SU-DHL-6 (cell line): ENCODE measurements around the gene LIN54.

Source experiments
- H2AFZ ChIP-seq: fragments of 200-600 bp; sonication (generic); 2 replicates; pipeline ENCODE4 v1.6.1; 2014; ENCODE audit warnings: low read depth, mild to moderate bottlenecking, moderate library complexity, mixed read lengths, antibody characterized with exemption, low read length; ENCODE audit not compliant: severe bottlenecking
- H3F3A ChIP-seq: fragments of 200-600 bp; shearing (Covaris generic); 2 replicates; pipeline ENCODE4 v1.6.0; 2016; ENCODE audit warnings: antibody characterized with exemption, mild to moderate bottlenecking; ENCODE audit not compliant: insufficient read depth
- H3K27ac ChIP-seq: fragments of 200-600 bp; sonication (generic); 2 replicates; pipeline ENCODE4 v1.5.1; 2016; ENCODE audit warnings: low read depth, mild to moderate bottlenecking, low read length, moderate library complexity, mixed read lengths
- H3K27me3 ChIP-seq: fragments of 200-600 bp; sonication (generic), shearing (Covaris generic); 2 replicates; pipeline ENCODE4 v1.6.0; 2014; ENCODE audit warnings: mild to moderate bottlenecking, low read length
- H3K36me3 ChIP-seq: fragments of 200-600 bp; sonication (generic); 2 replicates; pipeline ENCODE4 v1.6.1; 2014; ENCODE audit warnings: mild to moderate bottlenecking, low read length, mixed read lengths
- H3K4me2 ChIP-seq: fragments of 300-600, 200-600 bp; shearing (Covaris generic), sonication (generic); 2 replicates; pipeline ENCODE4 v1.6.0; 2014; ENCODE audit warnings: low read length, low read depth, mild to moderate bottlenecking; ENCODE audit not compliant: poor library complexity, severe bottlenecking
- H3K4me3 ChIP-seq: fragments of 200-600 bp; sonication (generic); 2 replicates; pipeline ENCODE4 v1.5.1; 2014; ENCODE audit warnings: antibody characterized with exemption, low read length, mild to moderate bottlenecking, mixed read lengths; ENCODE audit not compliant: insufficient read depth, poor library complexity, severe bottlenecking
- H3K79me2 ChIP-seq: fragments of 200-600 bp; sonication (generic); 2 replicates; pipeline ENCODE4 v1.6.1; 2014; ENCODE audit warnings: mild to moderate bottlenecking, low read length, moderate library complexity; ENCODE audit not compliant: insufficient read depth
- H3K9ac ChIP-seq: fragments of 200-600 bp; sonication (generic); 2 replicates; pipeline ENCODE4 v1.7.0; 2014; ENCODE audit warnings: mild to moderate bottlenecking, low read length
- H3K9me2 ChIP-seq: fragments of 200-600 bp; sonication (generic); replicated peaks from 2 replicates; pipeline ENCODE4 v1.6.1; 2014; ENCODE audit warnings: low read length; ENCODE audit not compliant: insufficient read depth
- H3K9me3 ChIP-seq: fragments of 200-600 bp; sonication (generic); 2 replicates; pipeline ENCODE4 v1.6.1; 2014; ENCODE audit warnings: low read length, mixed read lengths; ENCODE audit not compliant: insufficient read depth
- H4K20me1 ChIP-seq: fragments of 200-600 bp; sonication (generic); 2 replicates; pipeline ENCODE4 v1.6.1; 2014; ENCODE audit warnings: low read depth, mild to moderate bottlenecking, antibody characterized with exemption, low read length, moderate library complexity, mixed read lengths
- EZH2phosphoT487 ChIP-seq: fragments of 200-600 bp; sonication (generic), shearing (Covaris generic); conservative IDR thresholded peaks from 2 replicates; pipeline ENCODE4 v1.6.1; 2018; ENCODE audit warnings: mild to moderate bottlenecking, antibody characterized with exemption, low read length, moderate library complexity, mixed read lengths
- TF ChIP-seq, protein P1 (sequence below): fragments of 200-600 bp; sonication (generic); IDR thresholded peaks from one replicate; pipeline ENCODE4 v1.5.1; 2017; ENCODE audit warnings: antibody characterized with exemption, mild to moderate bottlenecking, low read length, moderate library complexity; ENCODE audit not compliant: insufficient read depth, poor library complexity, severe bottlenecking

LIN54 gene

DNA sequence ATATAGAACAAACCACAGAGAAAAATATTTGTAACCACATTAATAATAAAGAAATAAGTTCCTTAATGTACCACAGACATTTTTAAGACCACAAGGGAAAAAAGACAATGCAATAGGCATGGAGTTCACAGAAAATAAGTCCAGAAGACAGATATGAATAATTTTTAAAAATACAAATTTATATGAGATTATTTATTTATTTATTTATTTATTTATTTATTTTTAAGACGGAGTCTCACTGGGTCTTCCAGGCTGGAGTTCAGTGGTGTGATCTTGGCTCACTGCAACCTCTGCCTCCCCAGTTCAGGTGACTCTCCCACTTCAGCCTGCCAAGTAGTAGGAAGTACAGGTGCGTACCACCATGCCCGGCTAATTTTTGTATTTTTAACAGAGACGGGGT is 56.4 kb downstream of the LIN54 start:
- TF ChIP-seq, protein P1, sequence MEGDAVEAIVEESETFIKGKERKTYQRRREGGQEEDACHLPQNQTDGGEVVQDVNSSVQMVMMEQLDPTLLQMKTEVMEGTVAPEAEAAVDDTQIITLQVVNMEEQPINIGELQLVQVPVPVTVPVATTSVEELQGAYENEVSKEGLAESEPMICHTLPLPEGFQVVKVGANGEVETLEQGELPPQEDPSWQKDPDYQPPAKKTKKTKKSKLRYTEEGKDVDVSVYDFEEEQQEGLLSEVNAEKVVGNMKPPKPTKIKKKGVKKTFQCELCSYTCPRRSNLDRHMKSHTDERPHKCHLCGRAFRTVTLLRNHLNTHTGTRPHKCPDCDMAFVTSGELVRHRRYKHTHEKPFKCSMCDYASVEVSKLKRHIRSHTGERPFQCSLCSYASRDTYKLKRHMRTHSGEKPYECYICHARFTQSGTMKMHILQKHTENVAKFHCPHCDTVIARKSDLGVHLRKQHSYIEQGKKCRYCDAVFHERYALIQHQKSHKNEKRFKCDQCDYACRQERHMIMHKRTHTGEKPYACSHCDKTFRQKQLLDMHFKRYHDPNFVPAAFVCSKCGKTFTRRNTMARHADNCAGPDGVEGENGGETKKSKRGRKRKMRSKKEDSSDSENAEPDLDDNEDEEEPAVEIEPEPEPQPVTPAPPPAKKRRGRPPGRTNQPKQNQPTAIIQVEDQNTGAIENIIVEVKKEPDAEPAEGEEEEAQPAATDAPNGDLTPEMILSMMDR, result no peak
- TF ChIP-seq EZH2phosphoT487, result no peak
- no peaks in the 10 kb centered on the region for H3K27me3 ChIP-seq
- no peaks in the 10 kb centered on the region for H3K9me3 ChIP-seq
- no peaks in the 10 kb centered on the region for H4K20me1 ChIP-seq
- H3K4me2 ChIP-seq, result no peak overlapping the region
- H3K36me3 ChIP-seq, result no peaks in the 10 kb centered on the region
- no peaks in the 10 kb centered on the region for H3F3A ChIP-seq
- H3K4me3 ChIP-seq, result no peak overlapping the region
- no peak overlapping the region for H3K9ac ChIP-seq
- no peaks in the 10 kb centered on the region for H3K9me2 ChIP-seq
- no peak overlapping the region for H3K27ac ChIP-seq
- H3K79me2 ChIP-seq, result no peaks in the 10 kb centered on the region
- no peak overlapping the region for H2AFZ ChIP-seq

DNA sequence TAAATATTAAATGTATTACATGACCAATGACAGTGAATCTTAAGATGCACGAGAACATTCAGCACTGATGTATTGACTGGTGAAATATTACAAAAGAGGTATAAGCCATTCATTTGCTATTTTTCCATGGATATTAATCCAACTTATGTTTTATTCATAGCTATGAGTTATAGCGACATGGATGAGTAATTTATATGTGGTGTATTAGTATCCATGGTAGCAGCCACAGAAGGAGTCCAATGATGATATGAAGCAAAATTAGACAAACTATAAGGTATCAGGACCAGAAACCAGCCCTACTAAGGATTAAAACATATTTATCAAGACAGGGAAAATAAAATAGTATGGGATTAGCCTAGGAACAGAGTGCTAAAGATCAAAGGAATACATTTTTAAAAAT is 59.4 kb downstream of the LIN54 start:
- H3K9me2 ChIP-seq, result no peaks in the 10 kb centered on the region
- H4K20me1 ChIP-seq, result no peaks in the 10 kb centered on the region
- H3K36me3 ChIP-seq, result no peaks in the 10 kb centered on the region

GRCh38 chr4:82948647-82949204 is 61.9 kb downstream of the LIN54 start:
- Histone ChIP-seq H4K20me1 (no peaks in the 10 kb centered on the region), H2AFZ (no peak overlapping the region), H3K9me2 (no peaks in the 10 kb centered on the region), H3K27ac (no peak overlapping the region), H3K36me3 (no peaks in the 10 kb centered on the region), H3K9ac (no peak overlapping the region), H3F3A (no peaks in the 10 kb centered on the region), H3K4me3 (no peak overlapping the region), H3K4me2 (no peak overlapping the region), H3K27me3 (no peaks in the 10 kb centered on the region), H3K9me3 (no peaks in the 10 kb centered on the region), H3K79me2 (no peaks in the 10 kb centered on the region)
- TF ChIP-seq EZH2phosphoT487, result no peak
- TF ChIP-seq, protein P1, result no peak

More for the DNA sequence above, 59.4 kb downstream of the LIN54 start:
- H3K9me3 ChIP-seq, result no peaks in the 10 kb centered on the region
- no peak overlapping the region for H3K27ac ChIP-seq
- no peak overlapping the region for H3K4me3 ChIP-seq
- no peak overlapping the region for H2AFZ ChIP-seq
- TF ChIP-seq, protein P1, result no peak
- no peak for TF ChIP-seq EZH2phosphoT487
- H3K79me2 ChIP-seq, result no peaks in the 10 kb centered on the region
- no peaks in the 10 kb centered on the region for H3K27me3 ChIP-seq
- H3K4me2 ChIP-seq, result no peak overlapping the region
- H3K9ac ChIP-seq, result no peak overlapping the region
- H3F3A ChIP-seq, result no peaks in the 10 kb centered on the region
